CD4-positive, alpha-beta T cell (primary cell): ENCODE results near the gene EXOSC6. TPM values are rescaled to one million over a fixed set of nuclear protein-coding genes. Genes with fewer than 3 reads are reported as not detected.

Experiments
- total RNA-seq, 174 experiments: library from RNA in 2 of 174; stranded (reverse) in 2 of 174; gene quantifications; one replicate each; pipeline ENCODE4 v1.2.3 and lab custom pipeline; 2021 to 2026

The EXOSC6 gene
- total RNA-seq, 2 experiments from 2014 or later: 27.8 to 28.2 TPM

Other genes with a start within 250 kb of the EXOSC6 start
- 10 to 100 TPM; 20.6 to 20.8 TPM for gene PDPR, start 137.6 kb downstream of the EXOSC6 start, total RNA-seq
- not detected for gene CLEC18C, start 78.2 kb downstream of the EXOSC6 start, total RNA-seq
- gene AARS1, start 37.6 kb upstream of the EXOSC6 start, total RNA-seq: 10 to 100 TPM; 10.3 to 11.1 TPM
- gene DDX19B, start 47.2 kb upstream of the EXOSC6 start, total RNA-seq: 10 to 100 TPM; 23.0 TPM
- 10 to 100 TPM; 57.1 to 57.3 TPM for gene DDX19A, start 95.0 kb upstream of the EXOSC6 start, total RNA-seq
- 10 to 100 TPM in 1 of 2 experiments, 1 to 10 TPM in 1; 9.8 to 11.1 TPM for gene ST3GAL2, start 187.2 kb upstream of the EXOSC6 start, total RNA-seq
- gene FCSK, start 202.7 kb upstream of the EXOSC6 start, total RNA-seq: 10 to 100 TPM; 21.8 to 25.4 TPM